Stomach (tissue), 9 donors: ENCODE data around the gene CRY2. TPM values are rescaled to one million over a fixed set of nuclear protein-coding genes. Genes with fewer than 3 reads are reported as not detected.

Experiments
- DNase-seq, 2 donors: peaks; one replicate each; pipeline versions ENCODE4 v3.0.0 to v3.0.0-alpha.2; 2013 to 2019
- H3K27ac ChIP-seq, 5 donors: fragments of 200-600 bp in 4 of 5; sonication (generic) in 4 of 5; one replicate each; pipeline ENCODE4 v1.5.1; 2013 to 2019; ENCODE audit warnings: mild to moderate bottlenecking in 1 of 5, moderate library complexity in 1 of 5
- H3K27me3 ChIP-seq, 3 donors: fragments of 200-600 bp; sonication (generic); one replicate each; pipeline ENCODE4 v1.5.1; 2017 to 2019; ENCODE audit warnings: mixed run types in 1 of 3
- H3K36me3 ChIP-seq, 4 donors: fragments of 200-600 bp; sonication (generic); 1 replicate in 3 of 4; 2 replicates in 1 of 4; pipeline ENCODE4 v1.5.1; 2016 to 2019
- H3K4me1 ChIP-seq, 4 donors: fragments of 200-600 bp; sonication (generic); one replicate each; pipeline ENCODE4 v1.5.1; 2016 to 2019
- H3K4me3 ChIP-seq, 4 donors: fragments of 200-600 bp; sonication (generic) in 3 of 4; one replicate each; pipeline ENCODE4 v1.5.1; 2016 to 2019; ENCODE audit warnings: mild to moderate bottlenecking in 1 of 4
- H3K9me3 ChIP-seq, 4 donors: fragments of 200-600 bp; sonication (generic); one replicate each; pipeline ENCODE4 v1.5.1; 2016 to 2019
- POLR2A ChIP-seq, 4 donors: fragments of 450-650 bp; IDR thresholded peaks; one replicate each; pipeline ENCODE4 v1.6.1; 2016; ENCODE audit warnings: antibody characterized with exemption in 4 of 4, control low read depth in 2 of 4, mild to moderate bottlenecking in 1 of 4, moderate library complexity in 1 of 4
- WGBS, 5 donors: extraction: QIAGEN DNeasy Blood & Tissue Kit in 3 of 5; methylation state at CpG; one replicate each; pipeline versions ENCODE4 v1.1.5 to v1.1.7; 2013 to 2018; 5-methylcytosine and 5-hydroxymethylcytosine counted together
- intact Hi-C: fragments of 100-400 bp; cut with DNase I; formaldehyde crosslinking; loops from one replicate; pipeline ENCODE4 v1.15.1; 2023; ENCODE audit warnings: low total_unique reads
- polyA plus RNA-seq, 3 donors: library from polyadenylated mRNA; stranded (reverse); fragments of 200-250 nt; gene quantifications; one replicate each; pipeline ENCODE4 v1.2.3, GENCODE V29; 2013
- total RNA-seq, 5 donors: library from RNA; depleted of rRNA; stranded (reverse); fragments of >200 nt; gene quantifications; one replicate each; pipeline versions ENCODE4 v1.1.0 to v1.2.3, GENCODE V29; 2014 to 2016
- donor health status: healthy with polysubstance abuse.
- donor health status: Bipolar disorder and iron deficiency.
- donor health status: healthy.

Gene CRY2
- total and polyA plus RNA-seq, 8 donors = 8.2 to 45.9 (median 27.2) TPM

- no peak for DNase-seq
- Histone ChIP-seq H3K36me3 (peaks cover 23 to 64% (median 62%) of the 10 kb centered on the region in 4 donors), H3K4me1 (peaks cover 6 to 45% (median 42%) of the 10 kb centered on the region in 4 donors), H3K4me3 (no peak overlapping the region), H3K9me3 (no peaks in the 10 kb centered on the region), H3K27ac (no peak overlapping the region), H3K27me3 (no peaks in the 10 kb centered on the region)
- 90 to 94% (median 92%) methylated on average over 8 of the region's 8 CpGs for WGBS, 5 donors
- intact Hi-C loops = no loop called here
- TF ChIP-seq POLR2A (IDR thresholded peaks at IDR 0.05) = no peak
These were observed 84.9 kb downstream of the CRY2 start for GRCh38 chr11:45932217-45932616.

Other genes starting within 250 kb of the CRY2 start
- gene CHST1, start 181.9 kb upstream of the CRY2 start, total RNA-seq = 1 to 10 TPM in 2 of 5 donors, under 1 TPM in 1, not detected in 2; 0.37 to 4.9 (median 1.7) TPM
- 1 to 10 TPM in 2 of 3 donors, under 1 TPM in 1; 0.65 to 2.4 (median 1.7) TPM for gene CHST1, start 181.9 kb upstream of the CRY2 start, polyA plus RNA-seq
- gene SLC35C1, start 42.3 kb upstream of the CRY2 start, total RNA-seq = 10 to 100 TPM in 2 of 5 donors, 1 to 10 TPM in 3; 7.6 to 21.4 (median 9.9) TPM
- gene SLC35C1, start 42.3 kb upstream of the CRY2 start, polyA plus RNA-seq = 10 to 100 TPM in 1 of 3 donors, 1 to 10 TPM in 2; 8.4 to 12.7 (median 9.0) TPM
- gene MAPK8IP1, start 38.2 kb downstream of the CRY2 start, total RNA-seq = 1 to 10 TPM in 4 of 5 donors, not detected in 1; 2.9 to 8.0 (median 6.2) TPM
- gene MAPK8IP1, start 38.2 kb downstream of the CRY2 start, polyA plus RNA-seq = 1 to 10 TPM; 4.9 to 8.3 (median 7.6) TPM
- 1 to 10 TPM in 2 of 5 donors, not detected in 3; 6.7 to 9.9 TPM for gene FREY1, start 59.8 kb downstream of the CRY2 start, total RNA-seq
- under 1 TPM in 2 of 3 donors, not detected in 1; 0.33 to 0.50 TPM for gene FREY1, start 59.8 kb downstream of the CRY2 start, polyA plus RNA-seq
- 10 to 100 TPM in 4 of 5 donors, 1 to 10 TPM in 1; 9.9 to 72.7 (median 41.9) TPM for gene PEX16, start 70.4 kb downstream of the CRY2 start, total RNA-seq
- gene PEX16, start 70.4 kb downstream of the CRY2 start, polyA plus RNA-seq = 10 to 100 TPM; 35.5 to 44.2 (median 38.5) TPM
- 10 to 100 TPM in 1 of 5 donors, 1 to 10 TPM in 2, not detected in 2; 4.2 to 11.3 (median 7.6) TPM for gene LARGE2, start 75.2 kb downstream of the CRY2 start, total RNA-seq
- gene LARGE2, start 75.2 kb downstream of the CRY2 start, polyA plus RNA-seq = 10 to 100 TPM; 13.8 to 45.1 (median 17.4) TPM